MM.1S (cell line): ENCODE data around the gene BET1L.

ENCODE experiments used
- CTCF ChIP-seq: fragments of 300-600 bp; sonication (generic); IDR thresholded peaks from 2 replicates; pipeline ENCODE4 v1.5.1; 2016; ENCODE audit warnings: antibody characterized with exemption, low read length, mixed read lengths
- EZH2 ChIP-seq: fragments of 300-600 bp; sonication (generic); optimal IDR thresholded peaks from 2 replicates; pipeline ENCODE3; 2017; ENCODE audit warnings: low read depth, mild to moderate bottlenecking, antibody characterized with exemption, low read length, mixed read lengths

- TF ChIP-seq CTCF (no peak), EZH2 (no peak)
Observed at GRCh38 chr11:235180-235579, 28.0 kb upstream of the BET1L start.
